Measurements from ENCODE around the gene LIFR. TPM values are rescaled to one million over a fixed set of nuclear protein-coding genes. Genes with fewer than 3 reads are reported as not detected.

The LIFR gene
- total RNA-seq, 1 donor = 39.8 TPM

GRCh38 chr5:38598994-38599617 is 42.7 kb upstream of the LIFR start:
- Histone ChIP-seq H3K9me3 (ENCODE audit: low read depth, low read length) (no peaks in the 10 kb centered on the region), H2AFZ (ENCODE audit: low read length) (no peak overlapping the region), H4K20me1 (ENCODE audit: insufficient read depth, low read length) (no peaks in the 10 kb centered on the region), H3K4me2 (ENCODE audit: insufficient read depth, low read length) (peak overlapping the region; percentile 1), H3K36me3 (ENCODE audit: insufficient read depth, low read length) (no peaks in the 10 kb centered on the region), H3K4me3 (ENCODE audit: insufficient read depth, low read length) (no peak overlapping the region), H3K27ac (ENCODE audit: low read depth, low read length) (no peak overlapping the region), H3K79me2 (ENCODE audit: insufficient read depth, low read length) (no peaks in the 10 kb centered on the region), H3K4me1 (ENCODE audit: insufficient read depth, low read length) (peaks cover 53% of the 10 kb centered on the region), H3K27me3 (ENCODE audit: insufficient read depth, low read length) (no peaks in the 10 kb centered on the region)
- peak; percentile 67 for DNase-seq (ENCODE audit: insufficient read length, low spot score, missing footprints)
- no peak for TF ChIP-seq CTCF (IDR thresholded peaks at IDR 0.05; ENCODE audit: extremely low read depth, low read depth, low read length)

- no peak overlapping the region for H2AFZ ChIP-seq (ENCODE audit: low read length)
- no peaks in the 10 kb centered on the region for H3K36me3 ChIP-seq (ENCODE audit: insufficient read depth, low read length)
- no peaks in the 10 kb centered on the region for H4K20me1 ChIP-seq (ENCODE audit: insufficient read depth, low read length)
- H3K4me1 ChIP-seq (ENCODE audit: insufficient read depth, low read length) = peaks cover 51% of the 10 kb centered on the region
- no peak overlapping the region for H3K27ac ChIP-seq (ENCODE audit: low read depth, low read length)
- H3K79me2 ChIP-seq (ENCODE audit: insufficient read depth, low read length) = no peaks in the 10 kb centered on the region
- TF ChIP-seq CTCF (IDR thresholded peaks at IDR 0.05; ENCODE audit: extremely low read depth, low read depth, low read length) = no peak
- H3K4me3 ChIP-seq (ENCODE audit: insufficient read depth, low read length) = no peak overlapping the region
- H3K4me2 ChIP-seq (ENCODE audit: insufficient read depth, low read length) = peak overlapping the region; percentile 1
- peak; percentile 15 for DNase-seq (ENCODE audit: insufficient read length, low spot score, missing footprints)
- no peaks in the 10 kb centered on the region for H3K27me3 ChIP-seq (ENCODE audit: insufficient read depth, low read length)
- no peaks in the 10 kb centered on the region for H3K9me3 ChIP-seq (ENCODE audit: low read depth, low read length)
These were observed 42.0 kb upstream of the LIFR start for GRCh38 chr5:38598296-38598993.

- peaks cover 44% of the 10 kb centered on the region for H3K4me1 ChIP-seq (ENCODE audit: insufficient read depth, low read length)
- H3K4me2 ChIP-seq (ENCODE audit: insufficient read depth, low read length) = no peak overlapping the region
- no peaks in the 10 kb centered on the region for H3K79me2 ChIP-seq (ENCODE audit: insufficient read depth, low read length)
- no peaks in the 10 kb centered on the region for H4K20me1 ChIP-seq (ENCODE audit: insufficient read depth, low read length)
- DNase-seq (ENCODE audit: insufficient read length, low spot score, missing footprints) = no peak
- no peak overlapping the region for H3K4me3 ChIP-seq (ENCODE audit: insufficient read depth, low read length)
- H3K9me3 ChIP-seq (ENCODE audit: low read depth, low read length) = no peaks in the 10 kb centered on the region
- no peak for TF ChIP-seq CTCF (IDR thresholded peaks at IDR 0.05; ENCODE audit: extremely low read depth, low read depth, low read length)
- H3K27me3 ChIP-seq (ENCODE audit: insufficient read depth, low read length) = no peaks in the 10 kb centered on the region
- H3K27ac ChIP-seq (ENCODE audit: low read depth, low read length) = no peak overlapping the region
- no peaks in the 10 kb centered on the region for H3K36me3 ChIP-seq (ENCODE audit: insufficient read depth, low read length)
- H2AFZ ChIP-seq (ENCODE audit: low read length) = no peak overlapping the region
These were observed 40.5 kb upstream of the LIFR start for GRCh38 chr5:38596981-38597380.

- peaks cover 35% of the 10 kb centered on the region for H3K4me1 ChIP-seq (ENCODE audit: insufficient read depth, low read length)
- H3K27me3 ChIP-seq (ENCODE audit: insufficient read depth, low read length) = no peaks in the 10 kb centered on the region
- no peak overlapping the region for H2AFZ ChIP-seq (ENCODE audit: low read length)
- H3K9me3 ChIP-seq (ENCODE audit: low read depth, low read length) = no peaks in the 10 kb centered on the region
- DNase-seq (ENCODE audit: insufficient read length, low spot score, missing footprints) = peak; percentile 69
- H4K20me1 ChIP-seq (ENCODE audit: insufficient read depth, low read length) = no peaks in the 10 kb centered on the region
- H3K27ac ChIP-seq (ENCODE audit: low read depth, low read length) = no peak overlapping the region
- no peaks in the 10 kb centered on the region for H3K36me3 ChIP-seq (ENCODE audit: insufficient read depth, low read length)
- no peak overlapping the region for H3K4me3 ChIP-seq (ENCODE audit: insufficient read depth, low read length)
- TF ChIP-seq CTCF (IDR thresholded peaks at IDR 0.05; ENCODE audit: extremely low read depth, low read depth, low read length) = no peak
- H3K4me2 ChIP-seq (ENCODE audit: insufficient read depth, low read length) = no peak overlapping the region
- no peaks in the 10 kb centered on the region for H3K79me2 ChIP-seq (ENCODE audit: insufficient read depth, low read length)
These were observed 38.8 kb upstream of the LIFR start for GRCh38 chr5:38595132-38595745.

Measured in osteoblast (primary cell).